Esophagus muscularis mucosa (tissue), 4 donors: ENCODE data around the gene INHBA. TPM values are rescaled to one million over a fixed set of nuclear protein-coding genes. Genes with fewer than 3 reads are reported as not detected.

Experiments
- DNase-seq: peaks from one replicate; pipeline ENCODE4 v3.0.0-alpha.2; 2017; ENCODE audit errors: extremely low spot score
- H3K27ac ChIP-seq, 4 donors: fragments of 200-600 bp; sonication (generic); replicated peaks in 1 of 4; 1 replicate in 3 of 4; 2 replicates in 1 of 4; pipeline ENCODE4 v1.5.1; 2016 to 2019; ENCODE audit warnings: mild to moderate bottlenecking in 1 of 4
- H3K27me3 ChIP-seq, 4 donors: fragments of 200-600 bp; sonication (generic); one replicate each; pipeline versions ENCODE4 v1.5.1 to v1.6.0; 2016 to 2019
- H3K36me3 ChIP-seq, 4 donors: fragments of 200-600 bp; sonication (generic); one replicate each; pipeline ENCODE4 v1.5.1; 2016 to 2019
- H3K4me1 ChIP-seq, 4 donors: fragments of 200-600 bp; sonication (generic); one replicate each; pipeline ENCODE4 v1.5.1; 2016 to 2019
- H3K4me3 ChIP-seq, 4 donors: fragments of 200-600 bp; sonication (generic); 1 replicate in 2 of 4; 2 replicates in 2 of 4; pipeline ENCODE4 v1.5.1; 2016 to 2019; ENCODE audit warnings: mild to moderate bottlenecking in 4 of 4, moderate library complexity in 1 of 4
- H3K9me3 ChIP-seq, 4 donors: fragments of 200-600 bp; sonication (generic); 1 replicate in 3 of 4; 2 replicates in 1 of 4; pipeline ENCODE4 v1.5.1; 2016 to 2019
- CTCF ChIP-seq, 3 experiments: fragments of 200-600 bp in 2 of 3; fragments of 450-650 bp in 1 of 3; sonication (generic) in 2 of 3; IDR thresholded peaks; one replicate each; pipeline ENCODE4 v1.5.1; 2017 to 2019; ENCODE audit warnings: antibody characterized with exemption in 3 of 3, mild to moderate bottlenecking in 2 of 3, moderate library complexity in 1 of 3
- EP300 ChIP-seq: sonication (generic); formaldehyde crosslinking; IDR thresholded peaks from one replicate; pipeline ENCODE4 v1.6.1; 2017; ENCODE audit warnings: antibody characterized with exemption
- POLR2A ChIP-seq: fragments of 450-650 bp; IDR thresholded peaks from one replicate; pipeline ENCODE4 v1.6.1; 2017; ENCODE audit warnings: antibody characterized with exemption, moderate library complexity, mild to moderate bottlenecking, low read depth
- POLR2AphosphoS5 ChIP-seq, 2 donors: sonication (generic); formaldehyde crosslinking; IDR thresholded peaks; one replicate each; pipeline ENCODE4 v1.6.1; 2017; ENCODE audit warnings: antibody characterized with exemption in 2 of 2
- WGBS: methylation state at CpG from one replicate; pipeline ENCODE4 v1.1.5; 2018; 5-methylcytosine and 5-hydroxymethylcytosine counted together
- intact Hi-C: fragments of 100-400 bp; cut with DNase I; formaldehyde crosslinking; loops from one replicate; pipeline ENCODE4 v1.15.1; 2023
- total RNA-seq, 4 donors: library from RNA; depleted of rRNA; stranded (reverse); fragments of >200 nt; gene quantifications; one replicate each; pipeline versions ENCODE4 v1.1.0 to v1.2.1, GENCODE V29; 2016

Gene INHBA
- total RNA-seq, 4 donors from 2014 or later, result 19.2 to 38.6 (median 32.9) TPM

GRCh38 chr7:41648501-41648900, 54.4 kb downstream of the INHBA start:
- 46% methylated on average over 1 of the region's 1 CpG for WGBS
- H3K27me3 ChIP-seq, result no peaks in the 10 kb centered on the region
- peaks cover 0 to 6% (median 0%) of the 10 kb centered on the region in 4 donors for H3K4me1 ChIP-seq
- intact Hi-C loops, result no loop called here
- H3K9me3 ChIP-seq, result no peaks in the 10 kb centered on the region
- no peaks in the 10 kb centered on the region for H3K36me3 ChIP-seq
- TF ChIP-seq EP300 (no peak), POLR2AphosphoS5 (IDR thresholded peaks at IDR 0.05) (no peak), POLR2A (no peak), CTCF (IDR thresholded peaks at IDR 0.05) (no peak)
- H3K27ac ChIP-seq, result no peak overlapping the region
- no peak overlapping the region for H3K4me3 ChIP-seq
- no peak for DNase-seq

- TF ChIP-seq EP300 (no peak), CTCF (IDR thresholded peaks at IDR 0.05) (no peak), POLR2A (no peak), POLR2AphosphoS5 (IDR thresholded peaks at IDR 0.05) (no peak)
- Histone ChIP-seq H3K27me3 (no peaks in the 10 kb centered on the region), H3K9me3 (no peaks in the 10 kb centered on the region), H3K36me3 (no peaks in the 10 kb centered on the region), H3K4me3 (no peak overlapping the region), H3K4me1 (peaks cover 0 to 6% (median 0%) of the 10 kb centered on the region in 4 donors), H3K27ac (no peak overlapping the region)
- no peak for DNase-seq
- 52% methylated on average over 1 of the region's 1 CpG for WGBS
- intact Hi-C loops, result no loop called here
Observed at GRCh38 chr7:41643616-41644015, 59.3 kb downstream of the INHBA start.

- TF ChIP-seq EP300, result no peak
- TF ChIP-seq POLR2A, result no peak
- TF ChIP-seq POLR2AphosphoS5 (IDR thresholded peaks at IDR 0.05), result no peak
- no peak for TF ChIP-seq CTCF (IDR thresholded peaks at IDR 0.05)
- intact Hi-C loops, result no loop called here
Observed at GRCh38 chr7:41641665-41642014, 61.2 kb downstream of the INHBA start.

GRCh38 chr7:41641011-41641664, 61.8 kb downstream of the INHBA start:
- WGBS, result 88% methylated on average over 6 of the region's 6 CpGs
- Histone ChIP-seq H3K36me3 (no peaks in the 10 kb centered on the region), H3K4me1 (no peaks in the 10 kb centered on the region), H3K9me3 (no peaks in the 10 kb centered on the region), H3K27ac (no peak overlapping the region), H3K27me3 (no peaks in the 10 kb centered on the region), H3K4me3 (no peak overlapping the region)
- TF ChIP-seq CTCF (IDR thresholded peaks at IDR 0.05) (no peak), POLR2A (no peak), POLR2AphosphoS5 (IDR thresholded peaks at IDR 0.05) (no peak), EP300 (no peak)
- intact Hi-C loops, result no loop called here
- no peak for DNase-seq

More at GRCh38 chr7:41641665-41642014, 61.2 kb downstream of the INHBA start:
- Histone ChIP-seq H3K4me3 (no peak overlapping the region), H3K27ac (no peak overlapping the region), H3K27me3 (no peaks in the 10 kb centered on the region), H3K4me1 (no peaks in the 10 kb centered on the region), H3K36me3 (no peaks in the 10 kb centered on the region), H3K9me3 (no peaks in the 10 kb centered on the region)
- 94% methylated on average over 2 of the region's 2 CpGs for WGBS
- no peak for DNase-seq

GRCh38 chr7:41640487-41640886, 62.4 kb downstream of the INHBA start:
- intact Hi-C loops, result no loop called here
- 89% methylated on average over 8 of the region's 8 CpGs for WGBS
- no peak overlapping the region for H3K27ac ChIP-seq
- no peaks in the 10 kb centered on the region for H3K36me3 ChIP-seq
- H3K27me3 ChIP-seq, result no peaks in the 10 kb centered on the region
- H3K9me3 ChIP-seq, result no peaks in the 10 kb centered on the region
- TF ChIP-seq POLR2A (no peak), EP300 (no peak), POLR2AphosphoS5 (IDR thresholded peaks at IDR 0.05) (no peak), CTCF (IDR thresholded peaks at IDR 0.05) (no peak)
- no peak overlapping the region for H3K4me3 ChIP-seq
- no peaks in the 10 kb centered on the region for H3K4me1 ChIP-seq
- DNase-seq, result no peak
